OCI-LY1 (cell line): Measurements from ENCODE around the gene HEXD.

Experiments
- H2AFZ ChIP-seq: fragments of 200-600 bp; sonication (generic), shearing (Covaris generic); 2 replicates; pipeline ENCODE4 v1.6.0; 2014; ENCODE audit warnings: antibody characterized with exemption, mild to moderate bottlenecking, low read length
- H3F3A ChIP-seq: fragments of 200-600 bp; sonication (generic), shearing (Covaris generic); 2 replicates; pipeline ENCODE4 v1.6.0; 2014; ENCODE audit warnings: mild to moderate bottlenecking, antibody characterized with exemption, low read length, moderate library complexity; ENCODE audit not compliant: insufficient read depth
- H3K27ac ChIP-seq: fragments of 200-600 bp; sonication (generic); 2 replicates; pipeline ENCODE4 v1.5.1; 2014; ENCODE audit warnings: low read length, mixed run types, mild to moderate bottlenecking, low read depth; ENCODE audit not compliant: poor library complexity, severe bottlenecking
- H3K27me3 ChIP-seq: fragments of 200-600 bp; sonication (generic); 2 replicates; pipeline ENCODE4 v1.6.0; 2014; ENCODE audit warnings: antibody characterized with exemption, mild to moderate bottlenecking, low read length, moderate library complexity; ENCODE audit not compliant: insufficient read depth
- H3K36me3 ChIP-seq: fragments of 200-600 bp; sonication (generic); 2 replicates; pipeline ENCODE4 v1.6.1; 2014; ENCODE audit warnings: mild to moderate bottlenecking, antibody characterized with exemption, low read length, moderate library complexity, mixed read lengths; ENCODE audit not compliant: insufficient read depth
- H3K4me1 ChIP-seq: fragments of 200-600 bp; sonication (generic); 2 replicates; pipeline ENCODE4 v1.5.1; 2014; ENCODE audit warnings: mild to moderate bottlenecking, low read length, moderate library complexity; ENCODE audit not compliant: insufficient read depth, severe bottlenecking
- H3K4me2 ChIP-seq: fragments of 200-600 bp; sonication (generic), shearing (Covaris generic); 2 replicates; pipeline ENCODE4 v1.6.1; 2014; ENCODE audit warnings: low read length
- H3K4me3 ChIP-seq: fragments of 200-600 bp; sonication (generic); 2 replicates; pipeline ENCODE4 v1.5.1; 2014; ENCODE audit warnings: low read length, low read depth, mild to moderate bottlenecking, mixed read lengths; ENCODE audit not compliant: poor library complexity, severe bottlenecking
- H3K79me2 ChIP-seq: fragments of 200-600 bp; shearing (Covaris generic); 2 replicates; pipeline ENCODE4 v1.6.1; 2016; ENCODE audit warnings: mixed run types, low read length, mixed read lengths; ENCODE audit not compliant: insufficient read depth
- H3K9ac ChIP-seq: fragments of 200-600 bp; sonication (generic), shearing (Covaris generic); 2 replicates; pipeline ENCODE4 v1.6.1; 2014; ENCODE audit warnings: mild to moderate bottlenecking, low read length, mixed read lengths
- H3K9me2 ChIP-seq: fragments of 200-600 bp; sonication (generic), shearing (Covaris generic); 2 replicates; pipeline ENCODE4 v1.6.1; 2014; ENCODE audit warnings: low read depth, mild to moderate bottlenecking, low read length, mixed read lengths
- H3K9me3 ChIP-seq: fragments of 200-600 bp; shearing (Covaris generic); 2 replicates; pipeline ENCODE4 v1.6.1; 2014; ENCODE audit warnings: low read length, mixed read lengths
- H4K20me1 ChIP-seq: fragments of 200-600 bp; sonication (generic), shearing (Covaris generic); 2 replicates; pipeline ENCODE4 v1.6.0; 2016; ENCODE audit warnings: mild to moderate bottlenecking, low read length; ENCODE audit not compliant: insufficient read depth
- EZH2 ChIP-seq: fragments of 200-600 bp; sonication (generic), shearing (Covaris generic); IDR thresholded peaks from 2 replicates; pipeline ENCODE4 v1.8.0; 2017; ENCODE audit warnings: borderline replicate concordance, mixed run types, mild to moderate bottlenecking, antibody characterized with exemption, low read length, moderate library complexity, mixed read lengths
- TF ChIP-seq, protein P1 (sequence below): fragments of 200-600 bp; sonication (generic), shearing (Covaris generic); IDR thresholded peaks from 2 replicates; pipeline ENCODE4 v1.5.1; 2017; ENCODE audit warnings: mild to moderate bottlenecking, antibody characterized with exemption, low read length, moderate library complexity, mixed read lengths

HEXD gene

DNA sequence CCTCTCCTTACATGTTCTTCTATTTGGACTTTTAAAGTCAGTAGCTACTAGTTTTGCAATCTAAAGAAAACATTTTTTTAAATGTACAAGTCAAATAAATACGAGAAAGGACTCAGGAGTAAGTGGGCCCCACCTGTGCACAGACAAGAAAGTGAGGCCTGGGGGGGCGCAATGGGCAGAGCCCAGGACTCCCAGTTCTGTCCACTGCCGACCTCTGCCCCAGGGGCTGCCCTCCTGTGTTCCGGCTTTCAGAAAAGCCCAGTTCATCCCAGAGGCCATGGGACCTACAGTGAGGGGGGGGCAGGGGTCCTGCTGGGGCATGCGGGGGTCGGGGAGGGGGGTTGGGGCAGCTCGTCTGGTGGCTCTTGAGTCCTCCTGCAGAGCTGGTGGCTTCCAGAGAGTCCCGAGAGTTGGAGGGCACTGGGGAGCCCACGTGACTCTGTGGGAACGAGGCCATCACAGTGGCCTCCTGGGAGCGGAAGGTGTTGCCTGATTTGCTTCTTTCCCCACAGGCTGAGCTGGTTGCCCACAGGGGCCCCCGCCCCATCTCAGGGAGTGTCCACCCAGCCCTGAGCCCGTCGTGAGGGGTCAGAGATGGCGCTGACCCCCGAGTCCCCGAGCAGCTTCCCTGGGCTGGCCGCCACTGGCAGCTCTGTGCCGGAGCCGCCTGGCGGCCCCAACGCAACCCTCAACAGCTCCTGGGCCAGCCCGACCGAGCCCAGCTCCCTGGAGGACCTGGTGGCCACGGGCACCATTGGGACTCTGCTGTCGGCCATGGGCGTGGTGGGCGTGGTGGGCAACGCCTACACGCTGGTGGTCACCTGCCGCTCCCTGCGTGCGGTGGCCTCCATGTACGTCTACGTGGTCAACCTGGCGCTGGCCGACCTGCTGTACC is 44.2 kb upstream of the HEXD start:
- Histone ChIP-seq H3K9me2 (no peaks in the 10 kb centered on the region), H3K36me3 (no peaks in the 10 kb centered on the region), H3K9me3 (no peaks in the 10 kb centered on the region), H2AFZ (no peak overlapping the region), H3K4me3 (no peak overlapping the region), H3K4me2 (no peak overlapping the region), H3K4me1 (peaks cover 9% of the 10 kb centered on the region), H4K20me1 (no peaks in the 10 kb centered on the region), H3K27ac (no peak overlapping the region), H3K27me3 (no peaks in the 10 kb centered on the region; the same call in 1 of the 2 replicates), H3F3A (no peaks in the 10 kb centered on the region; the same call in 1 of the 2 replicates), H3K9ac (no peak overlapping the region), H3K79me2 (no peaks in the 10 kb centered on the region)
- TF ChIP-seq EZH2 = no peak
- TF ChIP-seq, protein P1, sequence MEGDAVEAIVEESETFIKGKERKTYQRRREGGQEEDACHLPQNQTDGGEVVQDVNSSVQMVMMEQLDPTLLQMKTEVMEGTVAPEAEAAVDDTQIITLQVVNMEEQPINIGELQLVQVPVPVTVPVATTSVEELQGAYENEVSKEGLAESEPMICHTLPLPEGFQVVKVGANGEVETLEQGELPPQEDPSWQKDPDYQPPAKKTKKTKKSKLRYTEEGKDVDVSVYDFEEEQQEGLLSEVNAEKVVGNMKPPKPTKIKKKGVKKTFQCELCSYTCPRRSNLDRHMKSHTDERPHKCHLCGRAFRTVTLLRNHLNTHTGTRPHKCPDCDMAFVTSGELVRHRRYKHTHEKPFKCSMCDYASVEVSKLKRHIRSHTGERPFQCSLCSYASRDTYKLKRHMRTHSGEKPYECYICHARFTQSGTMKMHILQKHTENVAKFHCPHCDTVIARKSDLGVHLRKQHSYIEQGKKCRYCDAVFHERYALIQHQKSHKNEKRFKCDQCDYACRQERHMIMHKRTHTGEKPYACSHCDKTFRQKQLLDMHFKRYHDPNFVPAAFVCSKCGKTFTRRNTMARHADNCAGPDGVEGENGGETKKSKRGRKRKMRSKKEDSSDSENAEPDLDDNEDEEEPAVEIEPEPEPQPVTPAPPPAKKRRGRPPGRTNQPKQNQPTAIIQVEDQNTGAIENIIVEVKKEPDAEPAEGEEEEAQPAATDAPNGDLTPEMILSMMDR = no peak

DNA sequence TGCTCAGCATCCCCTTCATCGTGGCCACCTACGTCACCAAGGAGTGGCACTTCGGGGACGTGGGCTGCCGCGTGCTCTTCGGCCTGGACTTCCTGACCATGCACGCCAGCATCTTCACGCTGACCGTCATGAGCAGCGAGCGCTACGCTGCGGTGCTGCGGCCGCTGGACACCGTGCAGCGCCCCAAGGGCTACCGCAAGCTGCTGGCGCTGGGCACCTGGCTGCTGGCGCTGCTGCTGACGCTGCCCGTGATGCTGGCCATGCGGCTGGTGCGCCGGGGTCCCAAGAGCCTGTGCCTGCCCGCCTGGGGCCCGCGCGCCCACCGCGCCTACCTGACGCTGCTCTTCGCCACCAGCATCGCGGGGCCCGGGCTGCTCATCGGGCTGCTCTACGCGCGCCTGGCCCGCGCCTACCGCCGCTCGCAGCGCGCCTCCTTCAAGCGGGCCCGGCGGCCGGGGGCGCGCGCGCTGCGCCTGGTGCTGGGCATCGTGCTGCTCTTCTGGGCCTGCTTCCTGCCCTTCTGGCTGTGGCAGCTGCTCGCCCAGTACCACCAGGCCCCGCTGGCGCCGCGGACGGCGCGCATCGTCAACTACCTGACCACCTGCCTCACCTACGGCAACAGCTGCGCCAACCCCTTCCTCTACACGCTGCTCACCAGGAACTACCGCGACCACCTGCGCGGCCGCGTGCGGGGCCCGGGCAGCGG is 43.4 kb upstream of the HEXD start:
- Histone ChIP-seq H3K27ac (no peak overlapping the region), H3F3A (no peaks in the 10 kb centered on the region; the same call in 1 of the 2 replicates), H3K4me2 (no peak overlapping the region), H3K4me1 (peaks cover 9% of the 10 kb centered on the region), H3K9me2 (no peaks in the 10 kb centered on the region), H3K9me3 (no peaks in the 10 kb centered on the region), H3K36me3 (no peaks in the 10 kb centered on the region), H4K20me1 (no peaks in the 10 kb centered on the region), H3K4me3 (no peak overlapping the region), H3K27me3 (no peaks in the 10 kb centered on the region; the same call in 1 of the 2 replicates), H3K79me2 (no peaks in the 10 kb centered on the region), H3K9ac (no peak overlapping the region), H2AFZ (no peak overlapping the region)
- TF ChIP-seq, protein P1 = no peak
- TF ChIP-seq EZH2 = no peak

DNA sequence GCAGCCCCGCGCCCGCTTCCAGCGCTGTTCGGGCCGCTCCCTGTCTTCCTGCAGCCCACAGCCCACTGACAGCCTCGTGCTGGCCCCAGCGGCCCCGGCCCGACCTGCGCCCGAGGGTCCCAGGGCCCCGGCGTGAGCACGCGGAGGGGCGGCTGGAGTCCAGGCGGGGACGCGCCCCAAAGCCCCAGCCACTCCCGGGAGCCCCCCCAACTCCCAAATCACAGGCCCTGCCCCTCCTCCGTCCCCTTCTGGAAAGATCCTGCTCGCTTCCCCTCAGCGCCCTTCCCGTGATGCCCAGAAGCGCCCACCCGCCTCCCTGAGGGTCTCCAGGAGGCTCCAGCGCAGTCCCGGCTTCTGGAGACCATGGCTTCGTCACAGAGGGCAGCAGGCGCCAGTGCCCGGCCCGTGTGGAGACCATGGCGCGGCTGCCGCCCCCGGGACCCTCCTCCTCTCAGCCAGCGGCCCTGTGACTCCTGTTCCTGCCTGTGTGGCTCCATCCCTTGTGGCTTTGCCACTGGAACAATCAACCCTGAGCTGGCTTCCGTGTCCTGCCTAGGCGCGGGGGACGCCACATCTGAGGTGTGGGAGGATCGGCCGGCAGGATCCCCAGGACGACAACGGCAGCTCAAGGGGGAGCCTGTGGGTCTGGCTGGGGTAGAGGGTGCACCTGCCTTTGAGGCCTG is 42.6 kb upstream of the HEXD start:
- TF ChIP-seq EZH2 = no peak
- TF ChIP-seq, protein P1 = no peak
- Histone ChIP-seq H3K4me1 (peaks cover 6% of the 10 kb centered on the region), H3K27me3 (no peaks in the 10 kb centered on the region; the same call in 1 of the 2 replicates), H3K79me2 (no peaks in the 10 kb centered on the region), H4K20me1 (no peaks in the 10 kb centered on the region), H3F3A (no peaks in the 10 kb centered on the region; the same call in 1 of the 2 replicates), H3K27ac (no peak overlapping the region), H3K4me3 (no peak overlapping the region), H3K9ac (no peak overlapping the region), H3K9me2 (no peaks in the 10 kb centered on the region), H3K36me3 (no peaks in the 10 kb centered on the region), H3K4me2 (no peak overlapping the region), H3K9me3 (no peaks in the 10 kb centered on the region), H2AFZ (no peak overlapping the region)
